K562 (cell line): Measurements from ENCODE around the gene PLA1A. TPM values are rescaled to one million over a fixed set of nuclear protein-coding genes. Genes with fewer than 3 reads are reported as not detected.

Experiments
- DPF2 ChIP-seq: fragments of 450-650 bp; IDR thresholded peaks from 2 replicates; pipeline ENCODE4 v1.6.1; 2016
- FOXP4 ChIP-seq: sonication (generic); formaldehyde crosslinking; IDR thresholded peaks from 2 replicates; pipeline ENCODE4 v1.8.0; 2022; ENCODE audit warnings: mild to moderate bottlenecking, missing genetic modification reagents, borderline replicate concordance
- KLF13 ChIP-seq: fragments of 450-650 bp; IDR thresholded peaks from 2 replicates; pipeline ENCODE4 v1.6.1; 2016; ENCODE audit warnings: missing genetic modification characterization, low read depth, mild to moderate bottlenecking, missing compliant biosample characterization, moderate library complexity, borderline replicate concordance
- MYBL2 ChIP-seq, 2 experiments: fragments of 450-650 bp in 1 of 2; sonication (generic) in 1 of 2; formaldehyde crosslinking in 1 of 2; IDR thresholded peaks; 2 replicates each; pipeline versions ENCODE4 v1.6.1 to v1.8.1; 2017 to 2022; ENCODE audit warnings: borderline replicate concordance in 1 of 2, inconsistent platforms in 1 of 2, low read depth in 1 of 2, mild to moderate bottlenecking in 1 of 2, missing genetic modification reagents in 1 of 2, moderate library complexity in 1 of 2
- NR2C2 ChIP-seq, 2 experiments: fragments of 200-800 bp in 1 of 2; sonication (Bioruptor generic) in 1 of 2; sonication (generic) in 1 of 2; formaldehyde crosslinking in 1 of 2; IDR thresholded peaks; 2 replicates each; pipeline versions ENCODE4 v1.6.1 to v1.8.0; 2016 to 2022; ENCODE audit warnings: mild to moderate bottlenecking in 1 of 2, missing compliant biosample characterization in 1 of 2, missing genetic modification characterization in 1 of 2, missing genetic modification reagents in 1 of 2
- THAP12 ChIP-seq: fragments of 250-450 bp; sonication (Bioruptor Pico); IDR thresholded peaks from 2 replicates; pipeline ENCODE4 v1.9.0; 2021; ENCODE audit warnings: mild to moderate bottlenecking, inconsistent platforms
- polyA plus RNA-seq, 8 experiments: library from polyadenylated mRNA; depleted of rRNA in 4 of 8; stranded (reverse) in 5 of 8; unstranded in 3 of 8; fragments of >200 nt; fragmentation: Nextera tagmentation in 2 of 8; fragmentation: Illumina TruSeq in 1 of 8; extraction: Ambion mirVana in 2 of 8; extraction: Trizol in 1 of 8; gene quantifications; 2 replicates each; pipeline versions ENCODE4 v1.2.1 to v1.2.3, GENCODE V29; 2011 to 2014; ENCODE audit warnings: inconsistent platforms in 1 of 8, missing spikeins in 1 of 8
- total RNA-seq, 7 experiments: library from RNA; depleted of rRNA in 6 of 7; stranded (reverse); fragments of >200 nt in 6 of 7; fragmentation: Illumina TruSeq in 2 of 7; extraction: Trizol in 2 of 7; gene quantifications; 2 replicates each; pipeline versions ENCODE4 v1.2.1 to v1.2.3, GENCODE V29; 2011 to 2021; ENCODE audit warnings: low replicate concordance in 1 of 7
- TF ChIP-seq, protein P1 (sequence below), 2 experiments: fragments of 450-650 bp; formaldehyde crosslinking in 1 of 2; IDR thresholded peaks; 2 replicates each; pipeline versions ENCODE4 v1.4.0 to v1.6.1; 2014 to 2020; ENCODE audit warnings: mild to moderate bottlenecking in 2 of 2, borderline replicate concordance in 1 of 2, low read depth in 1 of 2
- TF ChIP-seq, protein P2 (sequence below): fragments of 250-450 bp; sonication (Bioruptor Pico); IDR thresholded peaks from 2 replicates; pipeline ENCODE4 v1.4.0; 2020; ENCODE audit warnings: mild to moderate bottlenecking, moderate library complexity, borderline replicate concordance

Gene PLA1A
- total and polyA plus RNA-seq, 9 of the 15 experiments (the other 6 are each of a cell fraction or from before 2014, with no cell fraction given) = not detected

- TF ChIP-seq NR2C2 (CRISPR knock-in tag; IDR thresholded peaks at IDR 0.05) (no peak), NR2C2 (tag; IDR thresholded peaks at IDR 0.05) (peak; percentile 53), FOXP4 (no peak), KLF13 (no peak), MYBL2 (IDR thresholded peaks at IDR 0.05; ENCODE audit: low read depth) (no peak), MYBL2 (CRISPR knock-in tag; IDR thresholded peaks at IDR 0.05; ENCODE audit: borderline replicate concordance) (no peak), DPF2 (0 out of 2 replicates have a peak, but pooled peaks have one; percentile 23), THAP12 (CRISPR knock-in tag) (no peak)
- TF ChIP-seq, protein P1, sequence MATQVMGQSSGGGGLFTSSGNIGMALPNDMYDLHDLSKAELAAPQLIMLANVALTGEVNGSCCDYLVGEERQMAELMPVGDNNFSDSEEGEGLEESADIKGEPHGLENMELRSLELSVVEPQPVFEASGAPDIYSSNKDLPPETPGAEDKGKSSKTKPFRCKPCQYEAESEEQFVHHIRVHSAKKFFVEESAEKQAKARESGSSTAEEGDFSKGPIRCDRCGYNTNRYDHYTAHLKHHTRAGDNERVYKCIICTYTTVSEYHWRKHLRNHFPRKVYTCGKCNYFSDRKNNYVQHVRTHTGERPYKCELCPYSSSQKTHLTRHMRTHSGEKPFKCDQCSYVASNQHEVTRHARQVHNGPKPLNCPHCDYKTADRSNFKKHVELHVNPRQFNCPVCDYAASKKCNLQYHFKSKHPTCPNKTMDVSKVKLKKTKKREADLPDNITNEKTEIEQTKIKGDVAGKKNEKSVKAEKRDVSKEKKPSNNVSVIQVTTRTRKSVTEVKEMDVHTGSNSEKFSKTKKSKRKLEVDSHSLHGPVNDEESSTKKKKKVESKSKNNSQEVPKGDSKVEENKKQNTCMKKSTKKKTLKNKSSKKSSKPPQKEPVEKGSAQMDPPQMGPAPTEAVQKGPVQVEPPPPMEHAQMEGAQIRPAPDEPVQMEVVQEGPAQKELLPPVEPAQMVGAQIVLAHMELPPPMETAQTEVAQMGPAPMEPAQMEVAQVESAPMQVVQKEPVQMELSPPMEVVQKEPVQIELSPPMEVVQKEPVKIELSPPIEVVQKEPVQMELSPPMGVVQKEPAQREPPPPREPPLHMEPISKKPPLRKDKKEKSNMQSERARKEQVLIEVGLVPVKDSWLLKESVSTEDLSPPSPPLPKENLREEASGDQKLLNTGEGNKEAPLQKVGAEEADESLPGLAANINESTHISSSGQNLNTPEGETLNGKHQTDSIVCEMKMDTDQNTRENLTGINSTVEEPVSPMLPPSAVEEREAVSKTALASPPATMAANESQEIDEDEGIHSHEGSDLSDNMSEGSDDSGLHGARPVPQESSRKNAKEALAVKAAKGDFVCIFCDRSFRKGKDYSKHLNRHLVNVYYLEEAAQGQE (IDR thresholded peaks at IDR 0.05; ENCODE audit: borderline replicate concordance) = peak; percentile 39; the same call in 1 of the 2 replicates
- TF ChIP-seq, protein P1 (CRISPR knock-in tag; IDR thresholded peaks at IDR 0.05; ENCODE audit: low read depth) = no peak
- TF ChIP-seq, protein P2, sequence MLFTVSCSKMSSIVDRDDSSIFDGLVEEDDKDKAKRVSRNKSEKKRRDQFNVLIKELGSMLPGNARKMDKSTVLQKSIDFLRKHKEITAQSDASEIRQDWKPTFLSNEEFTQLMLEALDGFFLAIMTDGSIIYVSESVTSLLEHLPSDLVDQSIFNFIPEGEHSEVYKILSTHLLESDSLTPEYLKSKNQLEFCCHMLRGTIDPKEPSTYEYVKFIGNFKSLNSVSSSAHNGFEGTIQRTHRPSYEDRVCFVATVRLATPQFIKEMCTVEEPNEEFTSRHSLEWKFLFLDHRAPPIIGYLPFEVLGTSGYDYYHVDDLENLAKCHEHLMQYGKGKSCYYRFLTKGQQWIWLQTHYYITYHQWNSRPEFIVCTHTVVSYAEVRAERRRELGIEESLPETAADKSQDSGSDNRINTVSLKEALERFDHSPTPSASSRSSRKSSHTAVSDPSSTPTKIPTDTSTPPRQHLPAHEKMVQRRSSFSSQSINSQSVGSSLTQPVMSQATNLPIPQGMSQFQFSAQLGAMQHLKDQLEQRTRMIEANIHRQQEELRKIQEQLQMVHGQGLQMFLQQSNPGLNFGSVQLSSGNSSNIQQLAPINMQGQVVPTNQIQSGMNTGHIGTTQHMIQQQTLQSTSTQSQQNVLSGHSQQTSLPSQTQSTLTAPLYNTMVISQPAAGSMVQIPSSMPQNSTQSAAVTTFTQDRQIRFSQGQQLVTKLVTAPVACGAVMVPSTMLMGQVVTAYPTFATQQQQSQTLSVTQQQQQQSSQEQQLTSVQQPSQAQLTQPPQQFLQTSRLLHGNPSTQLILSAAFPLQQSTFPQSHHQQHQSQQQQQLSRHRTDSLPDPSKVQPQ (CRISPR knock-in tag) = no peak
Measured at GRCh38 chr3:119664850-119665379, 67.2 kb downstream of the PLA1A start (continued).
